K562 (cell line): ENCODE data around the gene RAB1B. TPM values are rescaled to one million over a fixed set of nuclear protein-coding genes. Genes with fewer than 3 reads are reported as not detected.
A peak's percentile ranks its signal among the peaks of the same experiment; 100 is the strongest.

Experiments
- ATAC-seq: fragments of 200-7000 bp; cut with Tn5 transposase; 3 replicates; pipeline ENCODE4 v1.9.1; 2020; ENCODE audit warnings: moderate library complexity
- BruUV-seq: library from RNA; stranded (reverse); fragments of 400-500 nt; replicated peaks from 2 replicates; lab custom pipeline; 2021; lab: Mats Ljungman, UMichigan
- CTCF ChIA-PET: fragments of 300-600 bp; formaldehyde crosslinking; extraction: SDS; loops from one replicate; lab custom pipeline; 2021; ENCODE audit warnings: low intra/inter-chr PET ratio; lab: Yijun Ruan, JAX
- POLR2A ChIA-PET: fragments of 300-600, 350-650 bp; sonication (Branson Sonifier 250); formaldehyde crosslinking; extraction: SDS; loops from one replicate; lab custom pipeline; 2021; ENCODE audit warnings: antibody characterized with exemption, inconsistent platforms; lab: Yijun Ruan, JAX
- DNase-seq, 4 experiments: peaks; one replicate each; pipeline versions ENCODE4 v3.0.0 to v3.0.0-alpha.2; 2011 to 2018; ENCODE audit warnings: low spot score in 3 of 4, mixed read lengths in 3 of 4; ENCODE audit errors: extremely low read depth in 1 of 4
- FAIRE-seq: peaks from 2 replicates; lab custom pipeline; 2011; peaks lifted over from hg19 to GRCh38; lab: Jason Lieb, UNC
- H2AFZ ChIP-seq: 2 replicates; pipeline ENCODE4 v1.6.0; 2011; ENCODE audit warnings: low read depth, low read length, control low read depth, inconsistent platforms
- H3K27ac ChIP-seq: fragments of 200-600 bp; 3 replicates; pipeline ENCODE4 v1.8.0; 2011; ENCODE audit warnings: low read depth, mild to moderate bottlenecking, control low read depth, inconsistent platforms, low read length, moderate library complexity, mixed read lengths; ENCODE audit errors: extremely low read depth
- H3K27me3 ChIP-seq, 2 experiments: fragments of 300-600 bp in 1 of 2; 2 replicates in 1 of 2; 3 replicates in 1 of 2; pipeline versions ENCODE4 v1.6.0 to v1.8.0; 2011; ENCODE audit warnings: inconsistent platforms in 2 of 2, low read length in 2 of 2, mild to moderate bottlenecking in 1 of 2, mixed read lengths in 1 of 2, moderate library complexity in 1 of 2; ENCODE audit not compliant: control insufficient read depth in 2 of 2, insufficient read depth in 2 of 2
- H3K36me3 ChIP-seq: fragments of 300-600 bp; 3 replicates; pipeline ENCODE4 v1.8.0; 2011; ENCODE audit warnings: mild to moderate bottlenecking, low read length, inconsistent platforms; ENCODE audit not compliant: control insufficient read depth, insufficient read depth
- H3K4me1 ChIP-seq, 2 experiments: fragments of 200-600 bp in 1 of 2; replicated peaks in 1 of 2; 2 replicates in 1 of 2; 3 replicates in 1 of 2; pipeline versions ENCODE4 v1.5.1 to v1.8.0; 2011; ENCODE audit warnings: inconsistent platforms in 2 of 2, low read length in 2 of 2, mild to moderate bottlenecking in 1 of 2, mixed read lengths in 1 of 2, moderate library complexity in 1 of 2; ENCODE audit not compliant: control insufficient read depth in 2 of 2, insufficient read depth in 2 of 2
- H3K4me2 ChIP-seq: 2 replicates; pipeline ENCODE4 v1.6.1; 2011; ENCODE audit warnings: low read length, control low read depth, inconsistent platforms, mixed read lengths; ENCODE audit not compliant: insufficient read depth
- H3K4me3 ChIP-seq: fragments of 200-600 bp; sonication (generic), shearing (Covaris generic); 2 replicates; pipeline ENCODE4 v1.5.1; 2016; ENCODE audit warnings: control low read depth, inconsistent platforms
- H3K79me2 ChIP-seq: fragments of 200-600 bp; 3 replicates; pipeline ENCODE4 v1.8.0; 2011; ENCODE audit warnings: low read length, inconsistent platforms; ENCODE audit not compliant: control insufficient read depth, insufficient read depth
- H3K9ac ChIP-seq, 2 experiments: 2 replicates each; pipeline versions ENCODE4 v1.6.0 to v1.6.1; 2011; ENCODE audit warnings: low read depth in 2 of 2, low read length in 2 of 2, control low read depth in 1 of 2, inconsistent platforms in 1 of 2, mild to moderate bottlenecking in 1 of 2, mixed read lengths in 1 of 2; ENCODE audit not compliant: insufficient read depth in 1 of 2
- H3K9me1 ChIP-seq: one replicate; pipeline ENCODE4 v1.6.0; 2011; ENCODE audit warnings: inconsistent platforms, mild to moderate bottlenecking, low read length, moderate library complexity; ENCODE audit not compliant: control insufficient read depth, insufficient read depth
- H3K9me3 ChIP-seq: replicated peaks from 2 replicates; pipeline ENCODE4 v1.5.1; 2011; ENCODE audit warnings: low read depth, low read length, inconsistent platforms; ENCODE audit not compliant: control insufficient read depth, insufficient read depth
- H4K20me1 ChIP-seq: replicated peaks from 2 replicates; pipeline ENCODE4 v1.6.1; 2011; ENCODE audit warnings: low read length, inconsistent platforms, mixed read lengths; ENCODE audit not compliant: control insufficient read depth, insufficient read depth
- CREB1 ChIP-seq, 2 experiments: sonication (generic) in 1 of 2; formaldehyde crosslinking in 1 of 2; IDR thresholded peaks; 2 replicates each; pipeline versions ENCODE4 v1.6.1 to v1.8.0; 2012 to 2022; ENCODE audit warnings: inconsistent platforms in 1 of 2, mild to moderate bottlenecking in 1 of 2, missing genetic modification reagents in 1 of 2, moderate library complexity in 1 of 2
- FOSL1 ChIP-seq: fragments of 200-800 bp; sonication (Bioruptor generic); conservative IDR thresholded peaks from 2 replicates; pipeline ENCODE4 v1.6.1; 2016; ENCODE audit warnings: missing genetic modification characterization, missing compliant biosample characterization
- FOXK2 ChIP-seq, 2 experiments: fragments of 450-650 bp; IDR thresholded peaks in 1 of 2; conservative IDR thresholded peaks in 1 of 2; 2 replicates each; pipeline ENCODE4 v1.6.1; 2016; ENCODE audit warnings: low read depth in 2 of 2, mild to moderate bottlenecking in 1 of 2
- JUN ChIP-seq, 2 experiments: sonication (generic) in 1 of 2; formaldehyde crosslinking in 1 of 2; IDR thresholded peaks; 2 replicates each; pipeline versions ENCODE4 v1.6.1 to v1.8.0; 2012 to 2022; ENCODE audit warnings: borderline replicate concordance in 2 of 2, mild to moderate bottlenecking in 2 of 2, improper control_type of control experiment in 1 of 2, low read depth in 1 of 2, low read length in 1 of 2, missing genetic modification reagents in 1 of 2
- NBN ChIP-seq: fragments of 450-650 bp; IDR thresholded peaks from 2 replicates; pipeline ENCODE4 v1.6.1; 2016; ENCODE audit warnings: low read depth, mild to moderate bottlenecking
- NCOA6 ChIP-seq: fragments of 450-650 bp; IDR thresholded peaks from 2 replicates; pipeline ENCODE4 v1.6.1; 2017; ENCODE audit warnings: mild to moderate bottlenecking
- NCOR1 ChIP-seq: fragments of 450-650 bp; IDR thresholded peaks from 2 replicates; pipeline ENCODE4 v1.6.1; 2016; ENCODE audit warnings: mild to moderate bottlenecking, moderate library complexity
- NR2C2 ChIP-seq, 2 experiments: fragments of 200-800 bp in 1 of 2; sonication (Bioruptor generic) in 1 of 2; sonication (generic) in 1 of 2; formaldehyde crosslinking in 1 of 2; IDR thresholded peaks; 2 replicates each; pipeline versions ENCODE4 v1.6.1 to v1.8.0; 2016 to 2022; ENCODE audit warnings: mild to moderate bottlenecking in 1 of 2, missing compliant biosample characterization in 1 of 2, missing genetic modification characterization in 1 of 2, missing genetic modification reagents in 1 of 2
- U2AF2 ChIP-seq: fragments of 200-400 bp; formaldehyde crosslinking; optimal IDR thresholded peaks from 2 replicates; pipeline ENCODE3; 2017; ENCODE audit warnings: low read depth, mild to moderate bottlenecking, low read length
- VEZF1 ChIP-seq: fragments of 200-800 bp; sonication (Bioruptor generic); IDR thresholded peaks from 2 replicates; pipeline ENCODE4 v1.6.1; 2017; ENCODE audit warnings: missing genetic modification characterization, missing compliant biosample characterization
- YY1 ChIP-seq, 3 experiments: IDR thresholded peaks; 2 replicates each; pipeline ENCODE4 v1.6.1; 2011; ENCODE audit warnings: low read length in 2 of 3, mild to moderate bottlenecking in 2 of 3, moderate library complexity in 2 of 3, borderline replicate concordance in 1 of 3, control low read depth in 1 of 3, low read depth in 1 of 3; ENCODE audit not compliant: insufficient read depth in 3 of 3, insufficient replicate concordance in 2 of 3, control insufficient read depth in 1 of 3, insufficient read length in 1 of 3; ENCODE audit errors: extremely low read depth in 1 of 3
- ZBTB7A ChIP-seq: IDR thresholded peaks from 2 replicates; pipeline ENCODE4 v1.6.1; 2011; ENCODE audit warnings: low read depth, mild to moderate bottlenecking, low read length, moderate library complexity, borderline replicate concordance; ENCODE audit not compliant: control insufficient read depth
- ZNF316 ChIP-seq: fragments of 450-650 bp; IDR thresholded peaks from 2 replicates; pipeline ENCODE4 v1.6.1; 2016
- WGBS: fragments of 100-300 bp; shearing (Covaris generic); methylation state at CpG from one replicate; pipeline ENCODE4 v1.1.6; 2016; ENCODE audit warnings: low coverage, mixed read lengths; ENCODE audit not compliant: insufficient coverage; ENCODE audit errors: missing lambda C conversion rate; 5-methylcytosine and 5-hydroxymethylcytosine counted together
- in situ Hi-C: fragments of 300-500 bp; cut with MboI; formaldehyde crosslinking; loops from 4 replicates; pipeline ENCODE4 v1.15.0; 2018; ENCODE audit warnings: inconsistent platforms, mixed read lengths
- intact Hi-C: fragments of 100-400 bp; cut with micrococcal nuclease; formaldehyde crosslinking; loops from 2 replicates; pipeline ENCODE4 v1.14.2; 2022
- polyA plus RNA-seq, 8 experiments: library from polyadenylated mRNA; depleted of rRNA in 4 of 8; stranded (reverse) in 5 of 8; unstranded in 3 of 8; fragments of >200 nt; fragmentation: Nextera tagmentation in 2 of 8; fragmentation: Illumina TruSeq in 1 of 8; extraction: Ambion mirVana in 2 of 8; extraction: Trizol in 1 of 8; gene quantifications; 2 replicates each; pipeline versions ENCODE4 v1.2.1 to v1.2.3, GENCODE V29; 2011 to 2014; ENCODE audit warnings: inconsistent platforms in 1 of 8, missing spikeins in 1 of 8
- total RNA-seq, 7 experiments: library from RNA; depleted of rRNA in 6 of 7; stranded (reverse); fragments of >200 nt in 6 of 7; fragmentation: Illumina TruSeq in 2 of 7; extraction: Trizol in 2 of 7; gene quantifications; 2 replicates each; pipeline versions ENCODE4 v1.2.1 to v1.2.3, GENCODE V29; 2011 to 2021; ENCODE audit warnings: low replicate concordance in 1 of 7
- TF ChIP-seq, protein P1 (sequence below), 2 experiments: IDR thresholded peaks; 2 replicates each; pipeline ENCODE4 v1.6.1; 2011; ENCODE audit warnings: borderline replicate concordance in 1 of 2, control low read depth in 1 of 2, low read depth in 1 of 2, low read length in 1 of 2, mild to moderate bottlenecking in 1 of 2, mixed read lengths in 1 of 2, moderate library complexity in 1 of 2; ENCODE audit not compliant: insufficient read depth in 1 of 2, insufficient read length in 1 of 2, poor library complexity in 1 of 2, severe bottlenecking in 1 of 2; ENCODE audit errors: extremely low read depth in 1 of 2

The RAB1B gene
- total and polyA plus RNA-seq, 9 of the 15 experiments (the other 6 are each of a cell fraction or from before 2014, with no cell fraction given), result 5.6 to 146 (median 98.6) TPM

DNA sequence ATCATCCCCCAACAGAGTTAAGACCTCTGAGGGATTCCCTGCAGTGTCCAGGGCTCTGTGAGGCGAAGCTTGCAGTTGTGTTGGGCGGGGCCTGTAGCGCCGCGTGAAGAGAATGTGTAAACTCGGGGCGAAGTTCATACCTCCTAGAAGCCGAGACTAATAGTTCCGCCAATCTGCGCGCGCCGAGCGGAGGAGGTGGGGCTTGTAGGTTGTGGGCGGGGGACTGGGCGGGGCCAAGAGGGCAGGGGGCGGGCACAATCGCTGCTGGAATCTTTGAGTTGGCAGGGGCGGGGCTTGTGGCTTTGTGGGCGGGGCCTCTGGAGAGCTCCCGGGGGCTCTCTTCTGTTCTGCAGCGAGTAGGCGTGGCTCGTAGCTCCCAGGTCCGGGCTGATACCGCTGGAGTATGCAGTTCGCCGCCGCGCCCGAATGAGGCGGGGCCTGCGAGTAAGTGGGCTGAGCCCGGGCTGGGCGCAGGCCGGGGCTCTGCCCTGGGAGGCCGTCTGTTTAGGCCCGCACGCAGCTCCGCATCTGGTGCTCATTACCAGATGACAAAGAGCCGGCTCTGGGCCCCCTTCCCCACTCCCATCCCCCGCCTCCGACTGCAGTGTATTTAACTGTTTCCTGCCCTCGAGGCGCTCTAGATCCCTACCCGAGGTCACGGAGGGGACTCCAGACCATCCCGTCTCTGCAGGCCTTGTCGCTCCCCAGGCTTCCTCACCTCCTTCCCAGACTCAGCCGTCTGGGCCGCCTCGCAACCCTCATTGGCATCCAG, 44.3 kb downstream of the RAB1B start:
- DNase-seq, result peak; percentile 98 to 99 (median 98)
- no peaks in the 10 kb centered on the region for H3K36me3 ChIP-seq
- peak overlapping the region; percentile 98 for H2AFZ ChIP-seq
- H3K9ac ChIP-seq, result peak overlapping the region; percentile 38 to 89
- no TSS peak for BruUV-seq
- ATAC-seq, result peak; percentile 94
- peak overlapping the region; percentile 49 for H3K4me3 ChIP-seq
- whole genome bisulfite sequencing, result 6% methylated on average over 31 of the region's 52 CpGs
- in situ Hi-C loops (no loop called here), intact Hi-C loops (loop anchor here (1.0 to 2.0 kb wide), 3 partner anchors 16 to 76 kb away; partner anchors contain the start of gene RIN1)
- no peaks in the 10 kb centered on the region for H3K9me3 ChIP-seq
- no peaks in the 10 kb centered on the region for H3K27me3 ChIP-seq
- no peaks in the 10 kb centered on the region for H3K9me1 ChIP-seq
- CTCF ChIA-PET, result interaction anchor here (0.9 to 2.9 kb wide), 7 partner anchors 9 to 365 kb away, joined by 3 to 37 read pairs (median 4); partner anchors contain the start of genes MRPL11 and RBM4B
- H3K79me2 ChIP-seq, result no peaks in the 10 kb centered on the region
- peaks cover 23 to 66% of the 10 kb centered on the region in 2 experiments for H3K4me1 ChIP-seq
- peak overlapping the region; percentile 60 for H3K27ac ChIP-seq
- FAIRE-seq, result peak; percentile 98
- H4K20me1 ChIP-seq, result no peaks in the 10 kb centered on the region
- POLR2A ChIA-PET, result interaction anchor here (0.5 to 2.6 kb wide), 18 partner anchors 9 to 543 kb away, joined by 3 to 16 read pairs (median 4); partner anchors contain the start of genes PELI3, RBM4B and YIF1A
- peak overlapping the region; percentile 85 for H3K4me2 ChIP-seq
- TF ChIP-seq FOSL1 (tag) (peak; percentile 94), JUN (IDR thresholded peaks at IDR 0.05; ENCODE audit: borderline replicate concordance, low read depth, low read length) (0 out of 2 replicates have a peak, but pooled peaks have one; percentile 15), JUN (CRISPR knock-in tag; IDR thresholded peaks at IDR 0.05; ENCODE audit: borderline replicate concordance) (no peak), U2AF2 (no peak), ZBTB7A (peak; percentile 18; the same call in 1 of the 2 replicates), FOXK2 (conservative IDR thresholded peaks at IDR 0.05 in 1 of 2, IDR thresholded peaks at IDR 0.05 in 1 of 2; ENCODE audit: low read depth in 2 of 2) (peak in 1 of 2 experiments; percentile 70; a peak in 2 of 4 replicates), CREB1 (IDR thresholded peaks at IDR 0.05) (no peak), CREB1 (CRISPR knock-in tag; IDR thresholded peaks at IDR 0.05) (peak; percentile 2; the same call in 1 of the 2 replicates), NCOR1 (no peak), NR2C2 (CRISPR knock-in tag; IDR thresholded peaks at IDR 0.05) (no peak; the same call in none of the 2 replicates), NR2C2 (tag; IDR thresholded peaks at IDR 0.05) (peak; percentile 86), VEZF1 (CRISPR knock-in tag) (peak; percentile 54; the same call in 1 of the 2 replicates), YY1 (IDR thresholded peaks at IDR 0.05; ENCODE audit: borderline replicate concordance in 1 of 3, control insufficient read depth in 1 of 3, extremely low read depth in 1 of 3, insufficient read depth in 3 of 3, insufficient read length in 1 of 3, insufficient replicate concordance in 2 of 3, low read depth in 1 of 3, low read length in 2 of 3) (peak in 1 of 3 experiments; percentile 20), NBN (no peak), NCOA6 (peak; percentile 42; the same call in 1 of the 2 replicates), ZNF316 (0 out of 2 replicates have a peak, but pooled peaks have one; percentile 7)
- TF ChIP-seq, protein P1, sequence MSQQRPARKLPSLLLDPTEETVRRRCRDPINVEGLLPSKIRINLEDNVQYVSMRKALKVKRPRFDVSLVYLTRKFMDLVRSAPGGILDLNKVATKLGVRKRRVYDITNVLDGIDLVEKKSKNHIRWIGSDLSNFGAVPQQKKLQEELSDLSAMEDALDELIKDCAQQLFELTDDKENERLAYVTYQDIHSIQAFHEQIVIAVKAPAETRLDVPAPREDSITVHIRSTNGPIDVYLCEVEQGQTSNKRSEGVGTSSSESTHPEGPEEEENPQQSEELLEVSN (IDR thresholded peaks at IDR 0.05; ENCODE audit: borderline replicate concordance in 1 of 2, extremely low read depth in 1 of 2, insufficient read depth in 1 of 2, insufficient read length in 1 of 2, low read depth in 1 of 2, low read length in 1 of 2, poor library complexity in 1 of 2, severe bottlenecking in 1 of 2), result peak in 1 of 2 experiments; percentile 74
